GM18907 (cell line): ENCODE data around the gene CLPTM1.
"Not testable (repeated sequence)": the region's sequence is repeated elsewhere in the genome, so short reads cannot be mapped to it uniquely, and the experiment has no call there.

Experiments used
- ATAC-seq: cut with Tn5 transposase; IDR thresholded peaks from one replicate; pipeline ENCODE4 v1.9.1; 2021; ENCODE audit warnings: mild to moderate bottlenecking, moderate library complexity; ENCODE audit not compliant: unreplicated experiment

The CLPTM1 gene

DNA sequence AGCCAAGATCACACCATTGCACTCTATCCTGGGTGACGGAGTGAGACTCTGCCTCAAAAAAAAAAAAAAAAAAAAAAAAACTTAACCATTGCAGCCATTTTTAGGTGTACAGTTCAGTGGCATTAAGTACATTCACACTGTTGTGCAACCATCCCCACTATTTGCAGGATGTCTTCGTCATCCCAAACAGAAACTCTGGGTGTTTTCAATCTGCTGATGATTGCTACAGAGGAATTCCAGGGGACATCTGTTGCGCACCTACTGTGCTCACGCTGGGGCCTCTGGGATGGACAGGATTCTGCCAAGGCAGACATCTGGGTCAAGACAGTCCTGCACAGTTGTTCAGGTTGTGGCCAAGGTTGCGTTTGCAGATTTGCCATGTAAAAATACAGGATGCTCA lies 15.5 kb upstream of the CLPTM1 start:
- no peak for ATAC-seq

DNA sequence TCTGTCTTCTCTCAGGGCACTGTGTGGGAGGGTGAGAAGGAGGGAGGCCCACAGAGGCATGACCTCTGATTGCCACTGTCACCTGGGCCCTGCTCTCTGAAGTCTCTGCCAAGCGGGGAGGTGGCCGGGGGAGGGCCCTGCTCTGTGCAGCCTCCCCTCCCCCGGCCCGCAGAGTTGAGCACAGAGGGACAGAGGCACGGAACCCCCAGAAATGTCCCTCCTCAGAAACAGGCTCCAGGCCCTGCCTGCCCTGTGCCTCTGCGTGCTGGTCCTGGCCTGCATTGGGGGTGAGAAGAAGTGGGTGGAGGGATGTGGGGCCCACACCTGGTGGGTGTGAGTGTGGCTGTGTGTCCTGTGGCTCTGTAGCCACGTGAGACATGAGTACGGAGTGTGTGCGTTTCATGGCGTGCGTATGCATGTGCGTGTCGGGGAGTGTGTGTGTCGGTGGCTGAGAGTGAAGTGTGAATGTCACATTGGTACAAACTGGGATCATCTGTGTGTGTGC lies 13.1 kb upstream of the CLPTM1 start, which contains the start of gene APOC4:
Gene APOC4, plus strand, starts transcription at position 171 of the 505 bp plus-strand sequence. Its CDS starts 41 bp downstream, at position 212.
- no peak for ATAC-seq

DNA sequence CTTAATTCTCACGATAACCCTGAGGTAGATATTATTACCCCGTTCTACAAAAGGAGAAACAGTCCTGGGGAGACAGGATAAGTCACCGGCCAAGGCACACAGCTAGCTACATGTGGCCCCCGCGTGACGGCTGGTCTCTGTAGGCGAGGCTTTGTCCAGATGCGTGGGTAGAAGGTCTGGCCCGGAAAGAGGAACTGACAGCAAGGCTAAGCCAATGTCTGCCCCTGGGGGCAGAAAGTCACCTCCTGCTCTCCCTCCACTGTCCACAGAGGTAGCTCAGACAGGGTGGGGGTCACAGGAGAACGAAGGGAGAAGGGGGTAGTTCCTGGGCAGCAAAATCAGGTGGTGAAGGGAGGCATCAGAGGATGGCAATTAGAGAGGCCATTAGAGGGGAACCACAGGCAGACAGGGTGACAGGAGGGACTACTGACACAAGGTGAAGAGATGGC lies 11.4 kb upstream of the CLPTM1 start:
- ATAC-seq = no peak

DNA sequence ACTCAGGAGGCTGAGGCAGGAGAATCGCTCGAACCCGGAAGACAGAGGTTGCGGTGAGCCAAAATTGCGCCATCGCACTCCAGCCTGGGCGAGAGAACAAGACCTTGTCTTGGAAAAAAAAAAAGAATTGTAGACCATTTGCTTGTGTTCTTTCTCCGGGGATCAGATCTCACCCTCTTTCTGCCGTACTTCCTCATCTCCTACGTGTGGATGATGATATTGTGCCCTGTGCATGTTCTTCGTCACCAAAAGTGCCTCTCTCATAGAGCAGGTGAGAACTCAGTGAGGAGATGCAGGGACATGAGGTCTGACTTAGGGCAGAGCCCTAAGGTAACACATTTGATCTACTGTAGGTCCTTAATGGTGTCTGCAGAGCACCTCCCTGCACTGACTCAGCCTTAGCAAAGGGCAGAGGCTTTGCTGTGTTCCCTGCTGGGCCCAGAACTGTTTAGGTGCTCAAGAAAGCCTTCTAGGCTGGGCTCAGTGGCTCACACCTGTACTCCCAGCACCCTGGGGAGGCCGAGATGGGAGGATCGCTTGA lies 8.1 kb upstream of the CLPTM1 start:
- ATAC-seq = no peak

DNA sequence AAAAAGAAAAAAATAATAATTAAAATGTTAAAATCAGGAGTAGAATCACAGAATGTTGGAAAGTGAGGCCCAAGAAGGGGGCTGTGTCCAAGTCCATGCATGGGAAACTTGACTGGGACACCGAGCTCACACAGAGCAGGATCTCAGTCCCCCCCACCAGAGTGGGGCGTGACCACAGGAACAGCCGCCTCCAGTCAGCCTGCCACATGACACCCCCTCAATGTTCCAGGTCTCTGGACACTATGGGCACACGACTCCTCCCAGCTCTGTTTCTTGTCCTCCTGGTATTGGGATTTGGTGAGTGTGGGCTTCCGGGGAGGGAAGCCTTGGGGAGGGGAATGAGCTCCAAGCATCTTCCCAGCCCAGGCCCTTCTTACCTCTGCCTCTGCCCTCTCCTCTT lies 6.9 kb upstream of the CLPTM1 start:
- ATAC-seq = no peak

DNA sequence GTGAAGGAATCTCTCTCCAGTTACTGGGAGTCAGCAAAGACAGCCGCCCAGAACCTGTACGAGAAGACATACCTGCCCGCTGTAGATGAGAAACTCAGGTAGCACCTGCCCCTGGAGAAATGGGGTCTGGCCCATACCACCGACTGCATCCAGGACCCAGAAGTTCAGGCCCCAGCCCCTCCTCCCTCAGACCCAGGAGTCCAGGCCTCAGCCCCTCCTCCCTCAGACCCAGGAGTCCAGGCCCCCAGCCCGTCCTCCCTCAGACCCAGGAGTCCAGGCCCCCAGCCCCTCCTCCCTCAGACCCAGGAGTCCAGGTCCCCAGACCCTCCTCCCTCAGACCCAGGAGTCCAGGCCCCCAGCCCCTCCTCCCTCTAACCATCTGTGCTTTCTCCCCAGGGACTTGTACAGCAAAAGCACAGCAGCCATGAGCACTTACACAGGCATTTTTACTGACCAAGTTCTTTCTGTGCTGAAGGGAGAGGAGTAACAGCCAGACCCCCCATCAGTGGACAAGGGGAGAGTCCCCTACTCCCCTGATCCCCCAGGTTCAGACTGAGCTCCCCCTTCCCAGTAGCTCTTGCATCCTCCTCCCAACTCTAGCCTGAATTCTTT lies 6.3 kb upstream of the CLPTM1 start:
- no peak for ATAC-seq

DNA sequence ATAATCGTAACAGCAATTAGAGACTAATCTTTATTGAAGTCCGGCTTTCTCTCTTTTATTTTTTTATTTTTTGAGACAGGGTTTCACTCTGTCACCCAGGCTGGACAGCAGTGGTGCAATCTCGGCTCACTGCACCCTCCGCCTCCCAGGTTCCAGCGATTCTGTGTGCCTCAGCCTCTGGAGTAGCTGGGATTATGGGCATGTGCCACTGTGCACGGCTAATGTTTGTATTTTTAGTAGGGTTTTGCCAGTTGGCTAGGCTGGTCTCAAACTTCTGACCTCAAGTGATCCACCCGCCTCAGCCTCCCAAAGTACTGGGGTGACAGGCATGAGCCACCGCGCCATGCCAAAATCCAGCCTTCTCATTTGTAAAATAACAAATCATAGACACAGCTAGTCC lies 5.6 kb upstream of the CLPTM1 start:
- no peak for ATAC-seq

DNA sequence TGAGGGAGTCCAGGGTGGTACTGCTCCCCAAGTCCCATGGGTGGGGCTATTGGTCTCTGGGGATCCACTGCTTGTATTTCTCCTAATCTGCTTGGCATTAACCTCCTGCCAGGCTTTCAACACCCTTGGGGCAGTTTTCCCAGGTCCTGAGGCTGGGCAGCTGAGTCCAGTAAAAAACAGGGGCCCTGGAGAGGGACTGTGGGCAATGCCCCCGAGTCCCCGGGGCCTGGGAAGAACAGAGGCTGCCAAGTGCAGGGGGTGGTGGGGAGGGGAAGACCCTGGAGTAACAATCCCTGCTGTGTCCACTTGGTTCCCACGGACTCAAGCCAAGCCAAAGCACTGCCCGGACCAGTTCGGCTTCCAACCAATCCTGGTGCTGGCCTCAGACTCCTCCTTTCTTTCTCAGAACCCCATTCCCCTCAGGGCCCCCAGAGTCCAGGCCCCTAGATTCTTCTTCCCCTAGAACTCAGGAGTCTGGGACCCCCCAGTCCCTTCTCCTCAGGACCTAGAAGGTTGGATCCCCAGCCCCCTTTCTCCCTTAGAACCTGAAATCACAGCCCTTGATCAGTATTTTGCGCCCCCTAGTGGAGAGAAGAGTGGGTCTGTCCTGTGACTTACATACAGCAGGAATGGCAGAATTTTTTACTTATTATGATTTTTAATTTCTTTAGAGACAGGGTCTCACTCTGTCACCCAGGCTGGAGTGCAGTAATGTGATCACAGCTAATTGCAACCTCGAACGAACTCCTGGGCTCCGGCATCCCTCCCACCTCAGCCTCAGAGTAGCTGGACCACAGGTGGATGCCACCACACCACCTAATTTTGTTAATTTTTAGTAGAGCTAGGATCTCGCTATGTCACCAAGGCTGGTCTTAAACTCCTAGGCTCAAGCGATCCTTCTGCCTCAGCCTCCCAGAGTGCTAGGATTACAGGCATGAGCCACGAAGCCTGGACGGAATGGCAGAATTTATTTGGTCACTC lies 3.7 kb upstream of the CLPTM1 start:
- no peak for ATAC-seq

DNA sequence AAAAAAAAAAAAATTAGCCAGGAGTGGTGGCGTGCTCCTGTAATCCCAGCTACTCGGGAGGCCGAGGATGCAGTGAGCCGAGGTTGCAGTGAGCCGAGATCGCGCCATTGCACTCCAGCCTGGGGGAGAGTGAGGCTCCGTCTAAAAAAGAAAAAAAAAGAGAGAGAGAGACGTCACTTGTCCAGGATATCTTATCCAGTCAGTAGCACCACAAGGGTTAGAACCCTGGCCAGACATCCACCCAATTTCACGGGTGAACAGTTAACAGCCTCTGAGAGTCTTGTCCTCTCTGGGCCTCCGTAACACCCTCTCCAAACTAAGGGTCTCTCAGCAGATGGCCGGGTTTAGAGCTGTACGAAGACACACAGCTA lies 917 bp upstream of the CLPTM1 start:
- ATAC-seq = no peak

DNA sequence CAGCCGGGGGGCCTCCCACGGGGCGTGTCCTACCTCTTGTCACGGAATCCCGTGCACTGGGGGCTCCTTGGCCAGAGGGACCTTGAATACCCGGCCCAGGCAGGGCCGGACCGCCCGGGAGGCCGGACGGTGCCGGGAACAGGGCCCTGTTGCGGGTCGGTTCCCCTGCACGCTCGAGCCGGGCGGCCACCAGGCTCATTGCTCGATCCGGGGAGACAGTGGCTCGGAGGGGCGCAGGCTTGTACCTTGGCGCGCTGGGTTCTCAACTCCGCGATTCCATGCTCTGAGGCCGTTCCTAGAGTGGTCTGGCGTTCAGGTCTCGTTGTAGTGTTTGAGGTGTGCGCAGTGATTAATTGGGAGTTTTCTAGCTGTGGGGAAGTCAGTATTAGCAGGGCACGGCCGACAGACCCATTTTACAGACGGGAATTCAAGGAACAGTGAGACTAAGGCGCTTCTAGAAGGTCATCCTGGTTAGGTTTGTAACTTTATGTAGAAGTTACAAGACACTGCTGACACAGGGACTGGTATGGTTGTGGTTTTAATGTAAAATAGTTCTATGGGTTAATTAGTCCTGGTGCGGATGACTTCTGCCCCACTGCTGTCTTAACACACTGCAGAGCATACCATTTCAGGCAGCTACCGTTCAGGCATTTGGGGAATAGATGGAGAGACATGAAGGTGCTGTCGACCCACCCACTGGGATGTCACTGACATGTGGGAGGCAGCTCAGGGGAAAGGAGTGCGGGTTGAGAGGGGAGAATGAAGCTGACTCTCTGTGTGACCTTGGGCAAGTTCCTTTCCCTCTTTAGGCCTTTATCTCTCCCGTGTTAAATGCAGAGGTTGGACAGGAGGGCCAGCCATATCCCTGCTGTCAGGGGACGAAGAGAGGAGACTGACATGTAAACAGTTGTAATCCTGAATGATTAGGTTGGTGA lies 592 bp downstream of the CLPTM1 start:
- ATAC-seq = no peak

DNA sequence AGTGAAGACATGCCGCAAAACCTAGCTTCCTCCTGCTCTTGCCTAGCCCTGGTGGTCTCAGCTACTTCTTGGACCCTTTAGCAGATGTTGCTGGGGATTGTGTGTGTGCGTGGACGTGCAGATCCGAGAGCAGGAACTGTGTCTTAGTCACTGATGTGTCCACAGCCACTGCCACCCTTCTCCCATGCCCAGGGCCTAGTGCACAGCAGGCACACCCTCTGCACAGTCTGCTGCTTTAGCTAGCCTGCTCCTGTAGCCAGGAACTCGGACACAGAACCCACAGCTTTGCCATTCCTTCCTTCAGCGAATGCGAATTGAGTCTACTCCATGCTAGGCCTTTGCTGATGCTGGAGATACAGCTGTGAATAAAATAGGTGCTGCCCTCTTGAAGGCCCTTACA lies 2.3 kb downstream of the CLPTM1 start:
- ATAC-seq = no peak

DNA sequence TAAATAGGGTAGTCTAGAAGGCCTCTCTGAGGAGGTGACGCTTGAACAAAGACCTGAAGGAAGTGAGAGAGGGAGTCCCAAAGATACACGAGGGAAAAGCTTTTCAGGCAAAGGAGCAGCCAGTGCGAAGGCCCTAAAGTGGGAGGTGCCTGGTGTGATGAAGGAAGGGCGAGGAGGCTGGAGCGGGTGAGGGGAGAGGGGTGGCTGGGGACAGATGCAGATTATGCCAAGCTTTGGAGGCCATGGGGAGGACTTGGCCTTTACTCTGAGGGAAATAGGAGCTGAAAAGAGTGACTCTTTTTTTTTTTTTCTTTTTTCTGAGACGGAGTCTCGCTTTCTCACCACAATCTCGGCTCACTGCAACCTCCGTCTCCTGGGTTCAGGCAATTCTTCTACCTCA lies 2.9 kb downstream of the CLPTM1 start:
- no peak for ATAC-seq

DNA sequence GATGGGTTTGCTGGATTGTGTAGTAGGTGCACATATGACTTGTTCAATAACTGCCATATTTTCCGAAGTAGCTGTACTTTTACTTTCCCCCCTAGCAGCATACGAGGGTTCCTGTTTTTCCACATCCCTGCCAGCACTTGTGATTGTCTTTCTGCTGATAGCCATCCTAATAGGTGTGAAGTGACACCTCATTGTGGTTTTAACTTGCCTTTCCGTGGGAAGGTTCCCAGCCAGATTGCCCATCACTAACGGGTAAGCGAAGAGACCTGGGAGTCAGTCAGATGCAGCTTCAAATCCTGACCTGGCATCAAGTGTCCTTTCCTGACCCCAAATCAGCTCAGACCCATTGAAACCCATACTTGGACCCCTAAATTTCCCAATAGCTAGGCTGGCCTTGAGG lies 4.5 kb downstream of the CLPTM1 start:
- no peak for ATAC-seq

DNA sequence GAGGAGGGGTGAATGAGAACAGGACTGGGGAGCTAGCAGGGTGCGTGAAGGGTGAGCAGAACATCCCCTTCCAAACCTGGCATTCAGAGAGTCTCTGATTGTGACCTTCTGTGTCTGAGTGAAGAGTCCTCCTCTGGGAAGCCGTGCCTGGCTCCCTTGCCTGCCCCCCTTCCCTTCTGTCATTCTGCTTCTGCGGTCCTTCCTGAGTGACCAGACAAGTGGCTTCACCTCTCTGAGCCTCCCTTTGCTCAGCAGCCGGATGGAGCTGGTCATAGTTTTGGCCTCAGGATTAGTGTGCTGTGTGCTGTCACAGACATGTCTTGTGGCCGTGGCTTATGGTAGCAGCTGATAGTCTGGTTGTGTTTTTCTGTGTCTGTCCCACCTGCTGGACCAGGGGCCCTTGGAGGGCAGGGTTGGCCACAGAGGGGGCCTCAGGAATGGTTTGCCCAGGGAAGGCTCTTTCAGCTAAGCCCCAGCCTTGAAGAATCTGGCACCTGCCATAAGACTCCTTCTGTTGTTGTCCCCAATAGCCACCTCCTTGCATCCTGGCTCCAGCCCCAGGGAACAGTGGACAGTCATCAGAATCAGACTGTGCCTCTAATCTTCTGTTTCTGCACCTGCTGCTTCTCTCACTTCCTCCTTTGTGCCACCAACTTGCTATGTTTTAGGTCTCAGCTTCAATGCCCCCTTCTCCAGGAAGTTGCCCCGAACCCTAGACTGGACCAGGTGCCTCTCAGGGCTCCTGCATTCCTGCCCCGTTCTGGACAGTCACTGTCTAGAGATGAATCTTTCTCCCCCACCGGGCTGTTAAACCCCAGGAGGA lies 5.9 kb downstream of the CLPTM1 start:
- no peak for ATAC-seq

DNA sequence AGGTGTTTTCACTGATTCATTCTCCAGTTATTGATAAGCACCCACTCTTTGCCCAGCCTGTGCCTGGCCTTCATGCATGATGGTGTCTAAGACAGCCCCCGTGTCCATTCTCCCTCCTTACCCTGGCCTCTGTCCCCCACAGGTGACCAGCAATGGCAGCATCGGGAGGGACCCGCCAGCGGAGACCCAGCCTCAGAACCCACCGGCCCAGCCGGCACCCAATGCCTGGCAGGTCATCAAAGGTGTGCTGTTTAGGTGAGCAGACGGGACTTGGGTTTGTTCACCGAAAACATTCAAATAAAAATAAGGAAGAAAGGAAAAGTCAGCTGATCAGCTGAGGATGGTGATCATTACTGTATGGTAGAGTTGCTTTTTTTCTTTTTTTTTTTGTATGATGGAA lies 6.6 kb downstream of the CLPTM1 start:
- no peak for ATAC-seq

DNA sequence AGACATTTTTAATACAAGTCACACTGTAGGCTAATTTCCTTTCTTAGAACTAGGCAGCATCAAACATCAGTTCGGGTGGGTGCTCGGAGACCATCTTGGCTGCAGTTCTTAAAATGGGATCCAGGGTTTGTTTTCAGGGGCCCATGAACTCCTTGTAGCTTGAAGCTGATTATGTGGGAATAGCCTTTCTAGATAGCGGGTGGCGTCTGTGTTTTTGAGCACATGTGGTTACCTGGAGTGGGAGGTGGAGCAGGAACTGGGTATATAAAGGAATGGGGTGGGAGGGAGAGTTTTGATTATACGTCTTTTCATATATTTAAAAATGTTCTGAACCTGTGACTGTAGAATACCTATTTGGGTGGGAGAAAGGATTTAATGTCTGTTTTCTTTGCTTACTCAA lies 12.9 kb downstream of the CLPTM1 start:
- ATAC-seq = no peak

DNA sequence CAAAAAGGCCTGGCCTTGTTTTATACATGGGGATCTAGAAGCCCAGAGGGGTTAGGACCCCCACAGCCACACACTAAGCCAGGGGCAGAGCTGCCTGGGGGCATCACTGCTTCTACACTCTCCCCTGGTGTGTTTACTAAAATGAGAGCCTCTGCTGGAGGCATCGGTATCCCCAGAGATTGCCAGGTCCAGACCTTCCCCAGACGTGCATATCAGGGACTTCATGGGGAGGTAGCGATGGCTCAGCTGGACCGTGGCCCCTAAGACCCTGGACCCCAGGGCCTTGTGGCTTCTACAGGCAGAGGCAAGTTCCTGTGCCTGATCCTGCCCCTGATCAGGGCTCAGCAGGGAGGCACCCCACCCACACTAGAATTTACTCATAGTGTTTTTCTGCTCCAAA lies 13.5 kb downstream of the CLPTM1 start:
- ATAC-seq = no peak

DNA sequence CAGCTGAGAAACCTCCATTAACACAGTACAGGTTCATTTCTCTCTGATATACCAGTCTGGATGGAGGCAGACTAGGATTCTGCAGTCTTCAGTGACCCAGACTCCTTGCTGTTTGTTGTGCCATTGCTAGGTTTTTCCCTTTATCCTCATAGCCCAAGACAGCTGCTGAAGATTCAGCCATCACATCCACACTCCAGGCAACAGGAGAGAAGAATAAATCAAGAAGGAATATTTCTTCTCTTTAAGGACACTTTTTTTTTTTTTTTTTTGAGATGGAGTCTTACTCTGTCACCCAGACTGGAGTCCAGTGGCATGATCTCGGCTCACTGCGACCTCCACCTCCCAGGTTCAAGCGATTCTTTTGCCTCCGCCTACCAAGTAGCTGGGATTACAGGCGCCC lies 14.3 kb downstream of the CLPTM1 start:
- ATAC-seq = no peak

DNA sequence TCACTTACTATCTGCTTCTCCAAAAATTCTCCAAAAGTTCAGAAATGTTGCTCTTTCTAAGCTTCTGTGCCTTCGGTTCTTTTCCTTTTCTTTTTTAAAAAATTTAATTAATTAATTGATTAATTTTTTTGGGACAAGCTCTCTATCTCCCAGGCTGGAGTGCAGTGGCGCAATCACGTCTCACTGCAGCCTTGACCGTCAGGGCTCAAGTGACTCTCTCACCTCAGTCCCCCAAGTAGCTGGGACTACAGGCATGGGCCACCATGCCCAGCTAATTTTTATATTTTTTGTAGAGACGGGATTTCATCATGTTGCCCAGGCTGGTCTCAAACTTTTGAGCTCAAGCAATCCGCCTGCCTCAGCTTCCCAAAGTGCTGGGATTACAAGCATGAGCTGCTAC lies 16.3 kb downstream of the CLPTM1 start:
- ATAC-seq = not testable (repeated sequence)

DNA sequence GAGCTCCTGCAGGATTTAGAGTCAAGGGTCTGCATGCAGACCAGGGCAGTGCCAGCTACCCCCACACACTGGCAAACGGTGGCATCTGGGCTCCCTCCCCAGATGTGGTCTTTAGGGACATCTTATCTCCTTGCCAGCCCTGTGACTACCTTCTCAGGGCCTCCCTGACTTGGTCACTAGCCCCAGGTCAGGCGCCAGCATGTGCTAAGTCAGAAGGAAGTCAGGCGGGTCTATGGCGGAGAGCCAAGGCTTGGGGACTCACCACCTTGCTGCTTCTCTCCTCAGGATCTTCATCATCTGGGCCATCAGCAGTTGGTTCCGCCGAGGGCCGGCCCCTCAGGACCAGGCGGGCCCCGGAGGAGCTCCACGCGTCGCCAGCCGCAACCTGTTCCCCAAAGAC lies 17.6 kb downstream of the CLPTM1 start:
- no peak for ATAC-seq
